ENCODE data around the gene UBR1.

- TF ChIP-seq CTCF (IDR thresholded peaks at IDR 0.05) (no peak), POLR2AphosphoS5 (IDR thresholded peaks at IDR 0.05; ENCODE audit: low read depth, low read length) (no peak)
- TF ChIP-seq, protein P1, sequence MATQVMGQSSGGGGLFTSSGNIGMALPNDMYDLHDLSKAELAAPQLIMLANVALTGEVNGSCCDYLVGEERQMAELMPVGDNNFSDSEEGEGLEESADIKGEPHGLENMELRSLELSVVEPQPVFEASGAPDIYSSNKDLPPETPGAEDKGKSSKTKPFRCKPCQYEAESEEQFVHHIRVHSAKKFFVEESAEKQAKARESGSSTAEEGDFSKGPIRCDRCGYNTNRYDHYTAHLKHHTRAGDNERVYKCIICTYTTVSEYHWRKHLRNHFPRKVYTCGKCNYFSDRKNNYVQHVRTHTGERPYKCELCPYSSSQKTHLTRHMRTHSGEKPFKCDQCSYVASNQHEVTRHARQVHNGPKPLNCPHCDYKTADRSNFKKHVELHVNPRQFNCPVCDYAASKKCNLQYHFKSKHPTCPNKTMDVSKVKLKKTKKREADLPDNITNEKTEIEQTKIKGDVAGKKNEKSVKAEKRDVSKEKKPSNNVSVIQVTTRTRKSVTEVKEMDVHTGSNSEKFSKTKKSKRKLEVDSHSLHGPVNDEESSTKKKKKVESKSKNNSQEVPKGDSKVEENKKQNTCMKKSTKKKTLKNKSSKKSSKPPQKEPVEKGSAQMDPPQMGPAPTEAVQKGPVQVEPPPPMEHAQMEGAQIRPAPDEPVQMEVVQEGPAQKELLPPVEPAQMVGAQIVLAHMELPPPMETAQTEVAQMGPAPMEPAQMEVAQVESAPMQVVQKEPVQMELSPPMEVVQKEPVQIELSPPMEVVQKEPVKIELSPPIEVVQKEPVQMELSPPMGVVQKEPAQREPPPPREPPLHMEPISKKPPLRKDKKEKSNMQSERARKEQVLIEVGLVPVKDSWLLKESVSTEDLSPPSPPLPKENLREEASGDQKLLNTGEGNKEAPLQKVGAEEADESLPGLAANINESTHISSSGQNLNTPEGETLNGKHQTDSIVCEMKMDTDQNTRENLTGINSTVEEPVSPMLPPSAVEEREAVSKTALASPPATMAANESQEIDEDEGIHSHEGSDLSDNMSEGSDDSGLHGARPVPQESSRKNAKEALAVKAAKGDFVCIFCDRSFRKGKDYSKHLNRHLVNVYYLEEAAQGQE (IDR thresholded peaks at IDR 0.05; ENCODE audit: insufficient read depth in 1 of 2, low read depth in 2 of 2, low read length in 1 of 2): no peak
Observed at GRCh38 chr15:43095708-43096347, 10.0 kb downstream of the UBR1 start.
